HG03196 (cell line): ENCODE results near the gene ANXA2.
"Not testable (repeated sequence)": the region's sequence is repeated elsewhere in the genome, so short reads cannot be mapped to it uniquely, and the experiment has no call there.

Experiments used
- ATAC-seq: cut with Tn5 transposase; IDR thresholded peaks from one replicate; pipeline ENCODE4 v1.9.1; 2021; ENCODE audit not compliant: unreplicated experiment

The ANXA2 gene

GRCh38 chr15:60346653-60347052, 51.1 kb downstream of the ANXA2 start:
- no peak for ATAC-seq

- no peak for ATAC-seq
Observed at GRCh38 chr15:60346077-60346476, 51.7 kb downstream of the ANXA2 start.

GRCh38 chr15:60345598-60345997, 52.2 kb downstream of the ANXA2 start:
- ATAC-seq, result no peak

GRCh38 chr15:60344987-60345386, 52.8 kb downstream of the ANXA2 start:
- ATAC-seq, result no peak

- no peak for ATAC-seq
Observed at GRCh38 chr15:60344461-60344860, 53.3 kb downstream of the ANXA2 start.

- ATAC-seq, result no peak
Observed at GRCh38 chr15:60343221-60343970, 54.4 kb downstream of the ANXA2 start.

GRCh38 chr15:60340207-60340921, 57.4 kb downstream of the ANXA2 start:
- no peak for ATAC-seq

- no peak for ATAC-seq
Observed at GRCh38 chr15:60339236-60339635, 58.5 kb downstream of the ANXA2 start.

- ATAC-seq, result no peak
Observed at GRCh38 chr15:60338810-60339209, 59.0 kb downstream of the ANXA2 start.

GRCh38 chr15:60337076-60337475, 60.7 kb downstream of the ANXA2 start:
- ATAC-seq, result no peak

GRCh38 chr15:60335296-60335695, 62.5 kb downstream of the ANXA2 start:
- ATAC-seq, result not testable (repeated sequence)

- ATAC-seq, result no peak
Observed at GRCh38 chr15:60328852-60329443, 68.8 kb downstream of the ANXA2 start.

GRCh38 chr15:60326824-60327654, 70.7 kb downstream of the ANXA2 start:
- ATAC-seq, result no peak

GRCh38 chr15:60326343-60326742, 71.4 kb downstream of the ANXA2 start:
- ATAC-seq, result no peak

- ATAC-seq, result no peak
Observed at GRCh38 chr15:60325905-60326304, 71.9 kb downstream of the ANXA2 start.

GRCh38 chr15:60324706-60325438, 72.9 kb downstream of the ANXA2 start:
- no peak for ATAC-seq

- ATAC-seq, result no peak
Observed at GRCh38 chr15:60323322-60323721, 74.5 kb downstream of the ANXA2 start.

- ATAC-seq, result no peak
Observed at GRCh38 chr15:60320365-60320764, 77.4 kb downstream of the ANXA2 start.

GRCh38 chr15:60318216-60318867, 79.4 kb downstream of the ANXA2 start:
- no peak for ATAC-seq

GRCh38 chr15:60316961-60317360, 80.8 kb downstream of the ANXA2 start:
- no peak for ATAC-seq
